HL-60 (cell line): Measurements from ENCODE around the gene AHDC1.
A peak's percentile ranks its signal among the peaks of the same experiment; 100 is the strongest.

ENCODE experiments used
- DNase-seq, 2 experiments: peaks; one replicate each; pipeline ENCODE4 v3.0.0-alpha.2; 2010 to 2020; ENCODE audit warnings: low read depth in 1 of 2, low spot score in 1 of 2
- H3K27ac ChIP-seq: fragments of 250-450 bp; sonication (Bioruptor Pico); replicated peaks from 2 replicates; pipeline ENCODE4 v1.5.1; 2020; ENCODE audit warnings: mild to moderate bottlenecking, moderate library complexity
- H3K27me3 ChIP-seq: fragments of 250-450 bp; sonication (Bioruptor Pico); 2 replicates; pipeline ENCODE4 v1.5.1; 2021; ENCODE audit warnings: mild to moderate bottlenecking, moderate library complexity; ENCODE audit not compliant: insufficient read depth, poor library complexity, severe bottlenecking
- H3K4me3 ChIP-seq: replicated peaks from 2 replicates; pipeline ENCODE4 v1.5.1; 2011; ENCODE audit warnings: mild to moderate bottlenecking, control low read depth, low read length; ENCODE audit not compliant: insufficient read depth
- CTCF ChIP-seq: IDR thresholded peaks from one replicate; pipeline ENCODE4 v1.5.1; 2011; ENCODE audit warnings: low read length, control low read depth, inconsistent platforms; ENCODE audit not compliant: insufficient read depth
- GABPA ChIP-seq: IDR thresholded peaks from 2 replicates; pipeline ENCODE4 v1.6.1; 2012; ENCODE audit warnings: low read depth
- POLR2AphosphoS5 ChIP-seq: IDR thresholded peaks from 2 replicates; pipeline ENCODE4 v1.6.1; 2012; ENCODE audit warnings: low read depth
- REST ChIP-seq: IDR thresholded peaks from 2 replicates; pipeline ENCODE4 v1.6.1; 2012; ENCODE audit warnings: low read depth; ENCODE audit not compliant: insufficient replicate concordance
- SPI1 ChIP-seq: IDR thresholded peaks from 2 replicates; pipeline ENCODE4 v1.6.1; 2012; ENCODE audit warnings: low read depth, mild to moderate bottlenecking, borderline replicate concordance

Gene AHDC1

GRCh38 chr1:27523337-27524020 is 80.5 kb downstream of the AHDC1 start:
- no peak for DNase-seq
- Histone ChIP-seq H3K4me3 (no peak overlapping the region), H3K27ac (0 out of 2 replicates have a peak overlapping the region, but pooled peaks have one; percentile 14), H3K27me3 (no peaks in the 10 kb centered on the region)
- no peak for TF ChIP-seq GABPA
- no peak for TF ChIP-seq REST
- no peak for TF ChIP-seq SPI1
- no peak for TF ChIP-seq CTCF

DNA sequence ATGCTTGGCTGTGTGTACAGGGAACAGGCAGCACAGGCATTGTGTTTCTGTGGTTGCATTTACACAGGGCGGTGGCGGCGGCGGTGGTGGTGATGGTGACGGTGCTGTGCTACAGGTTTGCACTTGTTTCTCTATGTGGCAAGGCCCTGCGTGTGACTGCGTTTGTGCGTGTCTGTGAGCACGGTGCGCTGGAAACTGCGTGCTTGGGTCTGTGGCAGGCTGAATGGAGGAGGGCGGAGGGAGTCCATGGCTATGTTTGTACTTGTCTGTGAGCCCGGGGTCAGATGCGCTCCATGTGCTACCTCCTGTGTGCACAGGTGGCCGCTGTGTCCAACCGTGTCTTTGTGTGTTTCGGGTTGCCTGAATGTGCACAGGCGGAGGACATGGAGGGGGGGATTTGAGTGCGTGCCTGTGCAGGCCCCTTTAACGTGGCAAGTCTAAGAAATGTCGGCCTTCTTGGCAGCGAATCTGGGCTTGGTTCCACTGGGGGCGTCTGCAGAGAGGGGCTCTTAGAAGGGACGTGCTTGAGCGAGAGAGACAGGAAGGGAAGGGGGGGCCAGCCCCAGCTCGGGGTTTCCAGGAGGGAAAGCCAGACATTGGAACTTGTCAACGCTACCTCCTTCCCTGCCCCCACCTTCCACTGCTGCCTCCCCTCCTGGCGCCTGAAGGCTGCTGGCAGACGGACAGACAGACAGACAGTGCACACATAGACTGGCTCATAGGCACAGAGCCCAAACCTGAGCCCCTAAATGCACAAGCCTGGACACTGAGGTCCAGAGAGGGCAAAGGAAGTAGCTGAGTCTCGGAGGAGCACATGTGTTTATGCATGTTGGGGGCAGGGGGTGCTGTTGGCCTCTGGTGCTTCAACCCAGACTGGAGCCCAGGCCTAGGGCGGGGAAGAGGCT is 81.3 kb downstream of the AHDC1 start:
- TF ChIP-seq POLR2AphosphoS5 (no peak), CTCF (no peak), GABPA (no peak), REST (no peak), SPI1 (no peak)
- peak in 1 of 2 experiments; percentile 41 for DNase-seq
- no peak overlapping the region for H3K4me3 ChIP-seq
- no peaks in the 10 kb centered on the region for H3K27me3 ChIP-seq
- 0 out of 2 replicates have a peak overlapping the region, but pooled peaks have one; percentile 14 for H3K27ac ChIP-seq

GRCh38 chr1:27521861-27522431 is 82.0 kb downstream of the AHDC1 start:
- no peak overlapping the region for H3K4me3 ChIP-seq
- H3K27me3 ChIP-seq: no peaks in the 10 kb centered on the region
- DNase-seq: no peak
- TF ChIP-seq CTCF: no peak
- TF ChIP-seq POLR2AphosphoS5: no peak
- TF ChIP-seq REST: no peak
- TF ChIP-seq GABPA: no peak
- no peak for TF ChIP-seq SPI1
- H3K27ac ChIP-seq: no peak overlapping the region
